ENCODE data around the gene RGS5. TPM values are rescaled to one million over a fixed set of nuclear protein-coding genes. Genes with fewer than 3 reads are reported as not detected.

The RGS5 gene
- total and polyA plus RNA-seq, 4 donors: 4.6 to 12.7 (median 7.4) TPM

GRCh38 chr1:163148911-163149310 lies 53.8 kb downstream of the RGS5 start:
- Histone ChIP-seq H3K9me3 (ENCODE audit: control insufficient read depth in 4 of 4, low read length in 3 of 4) (no peaks in the 10 kb centered on the region), H3K27ac (ENCODE audit: low read depth in 1 of 2, low read length in 2 of 2) (no peak overlapping the region), H3K4me3 (ENCODE audit: low read depth in 1 of 3, low read length in 3 of 3) (no peak overlapping the region), H3K27me3 (ENCODE audit: control insufficient read depth in 4 of 4, insufficient read depth in 4 of 4, low read length in 3 of 4) (no peaks in the 10 kb centered on the region), H3K9ac (ENCODE audit: low read depth in 1 of 2, low read length in 2 of 2) (no peak overlapping the region), H3K36me3 (ENCODE audit: control insufficient read depth in 4 of 4, insufficient read depth in 3 of 4, low read depth in 1 of 4, low read length in 3 of 4) (no peaks in the 10 kb centered on the region), H3K4me1 (ENCODE audit: control insufficient read depth in 4 of 4, insufficient read depth in 4 of 4, low read length in 3 of 4) (no peaks in the 10 kb centered on the region)
- DNase-seq (ENCODE audit: low spot score): no peak
- WGBS: 84% methylated on average over 2 of the region's 2 CpGs
- TF ChIP-seq SP1 (IDR thresholded peaks at IDR 0.05): no peak
- no peak for TF ChIP-seq NR2F2 (IDR thresholded peaks at IDR 0.05)
- no peak for TF ChIP-seq RXRA (IDR thresholded peaks at IDR 0.05)
- TF ChIP-seq HNF4A (conservative IDR thresholded peaks at IDR 0.05): no peak
- no peak for TF ChIP-seq JUND (IDR thresholded peaks at IDR 0.05)
- no peak for TF ChIP-seq REST (IDR thresholded peaks at IDR 0.05)
- TF ChIP-seq FOXA1 (IDR thresholded peaks at IDR 0.05): no peak
- no peak for TF ChIP-seq TAF1 (conservative IDR thresholded peaks at IDR 0.05)
- TF ChIP-seq HNF4G (IDR thresholded peaks at IDR 0.05): no peak
- TF ChIP-seq ATF3 (IDR thresholded peaks at IDR 0.05): no peak
- TF ChIP-seq CTCF (IDR thresholded peaks at IDR 0.05; ENCODE audit: low read depth, low read length, missing input control): no peak
- no peak for TF ChIP-seq MAX (IDR thresholded peaks at IDR 0.05)

- no peak for DNase-seq (ENCODE audit: low spot score)
- H3K9me3 ChIP-seq (ENCODE audit: control insufficient read depth in 4 of 4, low read length in 3 of 4): no peaks in the 10 kb centered on the region
- no peak overlapping the region for H3K4me3 ChIP-seq (ENCODE audit: low read depth in 1 of 3, low read length in 3 of 3)
- TF ChIP-seq NR2F2 (IDR thresholded peaks at IDR 0.05): no peak
- no peak for TF ChIP-seq ZBTB33 (IDR thresholded peaks at IDR 0.05)
- no peak for TF ChIP-seq TAF1 (conservative IDR thresholded peaks at IDR 0.05)
- TF ChIP-seq ATF3 (IDR thresholded peaks at IDR 0.05): no peak
- WGBS: 94% methylated on average over 3 of the region's 3 CpGs
- H3K4me1 ChIP-seq (ENCODE audit: control insufficient read depth in 4 of 4, insufficient read depth in 4 of 4, low read length in 3 of 4): no peaks in the 10 kb centered on the region
- H3K9ac ChIP-seq (ENCODE audit: low read depth in 1 of 2, low read length in 2 of 2): no peak overlapping the region
- no peaks in the 10 kb centered on the region for H3K27me3 ChIP-seq (ENCODE audit: control insufficient read depth in 4 of 4, insufficient read depth in 4 of 4, low read length in 3 of 4)
- no peaks in the 10 kb centered on the region for H3K36me3 ChIP-seq (ENCODE audit: control insufficient read depth in 4 of 4, insufficient read depth in 3 of 4, low read depth in 1 of 4, low read length in 3 of 4)
- no peak overlapping the region for H3K27ac ChIP-seq (ENCODE audit: low read depth in 1 of 2, low read length in 2 of 2)
Measured at GRCh38 chr1:163147019-163147418, 55.7 kb downstream of the RGS5 start.

Measured in liver (tissue), 9 donors.